NCI-H2196 (cell line): ENCODE results near the gene PANK1.
A peak's percentile ranks its signal among the peaks of the same experiment; 100 is the strongest.
"Not testable (repeated sequence)": the region's sequence is repeated elsewhere in the genome, so short reads cannot be mapped to it uniquely, and the experiment has no call there.

Experiments used
- DNase-seq: peaks from one replicate; lab custom pipeline; 2025; ENCODE audit not compliant: unreplicated experiment; lab: John Stamatoyannopoulos, UW

PANK1 gene

GRCh38 chr10:89576022-89576421, 69.0 kb downstream of the PANK1 start:
- no peak for DNase-seq

DNA sequence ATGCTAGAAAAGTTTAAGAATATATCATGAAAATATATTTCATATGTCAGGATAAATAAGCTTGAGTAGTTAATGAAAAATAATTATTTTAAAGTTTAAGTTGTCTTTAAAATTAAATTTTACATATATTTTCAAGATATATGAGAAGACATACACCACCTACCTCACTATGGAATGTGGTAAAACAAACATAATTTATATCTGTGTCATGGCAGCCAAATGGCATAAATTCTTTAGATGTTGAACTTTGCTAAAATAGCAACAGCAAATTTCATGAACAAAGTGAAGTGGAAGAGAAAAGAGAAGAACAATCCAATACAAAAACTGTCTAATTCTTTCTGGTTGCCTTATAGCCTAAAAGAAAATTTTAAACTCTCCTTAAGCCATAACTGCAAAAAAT, 70.0 kb downstream of the PANK1 start:
- no peak for DNase-seq

- no peak for DNase-seq
These were observed 70.7 kb downstream of the PANK1 start for GRCh38 chr10:89574368-89574767.

DNA sequence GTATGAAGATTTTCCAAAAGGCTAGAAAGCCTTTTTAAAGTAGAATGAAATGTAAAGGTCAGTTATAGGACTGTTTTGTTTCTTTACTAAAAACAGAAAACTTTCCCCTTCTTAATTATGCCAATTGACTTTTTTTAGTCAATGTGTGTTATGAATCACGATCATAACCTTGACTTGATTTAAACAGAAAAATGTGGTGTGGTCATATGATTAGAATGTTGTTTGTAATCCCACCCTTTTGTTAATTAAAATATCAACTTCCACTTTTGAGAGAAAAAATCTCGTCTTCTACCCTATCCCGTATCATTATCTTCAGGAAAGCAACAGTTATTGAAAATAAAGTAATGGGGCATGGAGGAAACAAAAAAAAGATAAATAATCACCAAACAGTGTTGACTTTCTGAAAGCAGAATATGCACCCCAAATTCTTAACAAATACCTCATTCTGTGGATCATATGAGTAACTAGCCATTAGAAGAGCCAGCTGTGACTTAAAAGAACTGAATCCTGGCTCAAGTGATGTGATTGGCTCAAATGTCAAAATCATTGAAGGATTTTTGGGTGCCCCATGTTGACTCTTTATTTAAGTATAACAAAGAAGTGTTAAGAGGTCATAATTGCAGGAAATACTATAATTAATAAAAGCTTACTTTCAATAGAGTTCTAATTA, 77.3 kb downstream of the PANK1 start:
- no peak for DNase-seq

DNA sequence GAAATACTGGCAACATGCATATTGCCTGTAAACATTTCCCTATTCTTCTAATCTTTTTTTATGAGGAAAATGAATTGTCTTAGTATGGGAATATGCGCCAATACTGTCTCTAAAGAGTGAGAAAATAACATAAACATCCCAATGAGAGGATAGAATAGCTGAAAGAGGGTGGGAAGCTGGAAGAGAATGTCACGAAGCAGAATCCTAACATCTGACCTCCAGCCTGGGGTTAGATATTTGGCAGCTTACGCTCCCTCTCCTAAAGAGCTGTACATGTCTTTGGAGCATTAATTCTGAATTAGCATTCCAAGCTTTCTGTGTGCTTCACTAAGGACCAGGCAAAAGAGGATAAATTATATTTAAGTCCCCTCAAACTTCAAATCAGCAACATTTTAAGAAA, 78.0 kb downstream of the PANK1 start:
- DNase-seq, result no peak

DNA sequence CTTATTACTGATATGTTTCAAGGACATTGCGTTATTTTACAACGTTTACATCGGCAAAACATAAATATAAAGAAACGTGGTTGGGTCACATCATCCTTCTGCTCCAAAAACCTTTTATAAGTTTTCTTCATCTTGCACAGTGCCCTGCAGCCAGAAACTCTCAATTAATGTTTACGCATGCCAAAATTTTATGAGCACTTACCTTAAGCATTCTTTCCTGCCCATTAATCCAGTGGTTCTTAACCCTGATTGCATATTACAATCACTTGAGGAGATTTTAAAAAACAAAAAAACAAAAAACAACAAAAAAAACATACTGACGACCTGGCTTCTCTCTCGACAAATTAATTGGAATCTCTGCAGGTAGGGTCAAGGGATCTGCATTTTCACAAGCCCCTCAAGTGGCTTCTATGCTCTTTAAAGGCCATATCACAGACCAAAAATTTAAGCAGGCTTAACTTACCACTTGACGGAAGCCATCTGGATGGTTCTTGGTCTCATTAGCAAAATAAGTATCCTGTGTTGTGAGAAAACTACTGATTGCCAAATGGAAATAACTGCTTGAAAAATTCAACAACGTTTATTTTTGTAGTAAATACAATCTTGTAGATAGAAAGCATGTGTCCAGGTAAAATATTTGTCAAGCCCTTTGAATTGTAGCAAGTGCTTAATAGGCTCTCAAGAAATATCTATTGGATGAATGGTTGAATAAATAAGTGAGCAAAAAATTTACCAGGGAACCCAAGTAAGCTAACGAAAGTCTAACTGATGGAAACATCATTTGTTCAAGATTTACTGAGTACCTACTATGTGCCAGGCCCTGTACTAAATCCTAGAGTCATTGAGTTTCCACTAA, 78.7 kb downstream of the PANK1 start:
- DNase-seq, result no peak

DNA sequence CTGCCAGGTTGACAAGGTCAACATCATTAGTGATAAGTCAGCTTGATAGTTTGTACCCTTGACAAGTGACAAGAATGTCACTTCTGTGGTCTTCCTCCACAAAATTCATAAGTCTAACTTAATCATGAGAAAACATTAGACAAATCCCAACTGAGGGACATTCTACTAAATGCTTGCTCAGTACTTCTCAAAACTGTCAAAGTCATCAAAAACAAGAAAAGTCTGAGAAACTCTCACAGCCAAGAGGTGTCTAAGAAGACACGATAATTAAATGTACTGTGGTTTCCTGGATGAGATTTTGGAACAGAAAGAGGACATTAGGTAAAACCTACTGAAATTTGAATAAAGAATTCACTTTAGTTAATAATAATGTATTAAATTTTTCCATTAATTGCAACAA, 79.9 kb downstream of the PANK1 start:
- no peak for DNase-seq

GRCh38 chr10:89563861-89564478, 81.1 kb downstream of the PANK1 start:
- peak; percentile 26 for DNase-seq

DNA sequence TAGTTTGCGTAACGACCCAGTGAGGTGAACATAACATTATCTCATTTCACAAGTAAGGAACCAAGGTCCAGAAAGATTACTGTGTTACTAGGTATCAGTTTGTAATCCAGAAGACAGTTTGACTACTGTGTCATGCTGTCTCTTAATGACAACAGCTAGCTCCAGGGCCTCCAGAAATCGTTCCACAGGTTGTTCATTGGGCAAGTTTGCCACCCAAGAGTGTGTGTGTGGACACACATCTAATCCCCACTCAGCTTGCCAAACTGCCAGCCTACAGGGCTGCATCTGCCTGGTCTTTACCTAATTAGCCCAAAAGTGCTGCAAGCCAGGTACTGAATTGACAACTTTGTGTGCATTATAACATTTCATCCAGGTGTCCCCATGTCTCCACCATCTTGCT, 81.7 kb downstream of the PANK1 start:
- DNase-seq, result no peak

- DNase-seq, result no peak
These were observed 88.4 kb downstream of the PANK1 start for GRCh38 chr10:89556600-89556999.

DNA sequence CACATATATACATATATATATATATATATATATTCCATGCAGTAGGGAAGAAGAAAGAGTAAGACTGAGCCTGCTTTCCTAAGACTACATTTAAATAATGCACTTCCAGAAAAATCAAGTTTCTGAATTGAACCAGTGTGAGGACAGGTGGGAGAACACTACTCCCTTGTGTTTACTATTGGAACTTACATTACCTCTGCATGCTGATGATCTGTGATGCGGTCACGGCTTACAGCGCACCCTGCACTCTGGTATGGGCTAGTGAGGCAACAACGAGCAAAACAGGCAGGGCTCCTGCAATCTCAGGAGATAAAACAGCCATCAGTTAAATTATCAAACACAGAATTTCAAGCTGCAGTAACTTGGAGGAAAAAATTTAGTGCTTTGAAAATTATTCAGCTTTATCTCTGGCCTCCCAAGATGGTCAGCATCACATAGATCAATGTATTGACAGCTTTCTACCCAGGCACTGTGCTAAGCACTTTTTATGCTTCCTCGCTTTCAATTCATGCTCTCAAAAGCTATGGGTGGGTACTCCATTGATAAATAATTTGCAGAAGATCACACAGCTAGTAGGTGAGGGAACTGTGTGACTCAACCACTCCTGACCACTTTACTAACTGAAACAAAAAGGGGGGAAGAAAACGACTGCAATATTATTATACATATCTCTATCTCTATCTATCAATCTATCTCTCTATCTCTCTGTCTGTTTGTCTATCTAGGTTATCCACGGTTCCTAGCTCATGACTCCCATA, 89.2 kb downstream of the PANK1 start:
- no peak for DNase-seq

GRCh38 chr10:89554433-89554832, 90.6 kb downstream of the PANK1 start:
- no peak for DNase-seq

GRCh38 chr10:89553064-89553734, 91.8 kb downstream of the PANK1 start:
- no peak for DNase-seq

DNA sequence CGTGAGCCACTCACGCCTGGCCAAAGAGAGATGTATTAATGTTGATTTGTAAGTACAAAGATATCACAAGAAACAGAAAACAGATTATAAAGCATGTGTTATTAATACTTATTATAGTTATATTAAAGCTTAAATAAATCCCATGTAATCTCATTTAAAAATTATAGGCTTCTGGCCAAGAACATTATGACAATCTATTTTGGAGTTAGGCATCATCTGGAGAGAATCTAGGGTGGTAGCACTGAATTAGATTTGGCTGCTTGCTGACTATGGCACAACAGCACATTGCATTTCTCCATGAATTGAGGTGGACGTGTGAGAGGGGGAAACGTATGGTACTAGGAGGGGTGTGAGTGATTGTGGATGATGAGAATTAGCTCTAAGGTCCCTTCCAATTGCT, 92.8 kb downstream of the PANK1 start:
- DNase-seq, result no peak

DNA sequence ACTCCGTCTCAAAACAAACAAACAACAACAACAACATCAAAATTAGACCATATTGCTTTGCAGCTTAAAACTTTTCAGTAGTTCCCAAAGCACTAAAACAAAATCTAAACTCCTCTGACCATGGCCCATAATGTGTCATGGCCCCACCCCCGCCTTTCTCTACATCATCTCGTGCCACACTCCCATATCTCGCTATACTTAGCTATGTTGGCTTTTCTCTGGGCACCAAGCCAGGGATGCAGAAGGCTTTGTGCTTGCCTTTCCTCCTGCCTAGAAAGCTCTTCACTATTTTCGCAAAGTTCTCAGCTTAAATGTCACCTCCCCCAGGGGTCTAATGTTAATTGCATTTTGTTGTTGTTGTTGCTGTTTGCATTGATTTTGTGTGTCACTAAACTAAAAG, 94.5 kb downstream of the PANK1 start:
- DNase-seq, result no peak

GRCh38 chr10:89549510-89549909, 95.5 kb downstream of the PANK1 start:
- DNase-seq, result no peak

DNA sequence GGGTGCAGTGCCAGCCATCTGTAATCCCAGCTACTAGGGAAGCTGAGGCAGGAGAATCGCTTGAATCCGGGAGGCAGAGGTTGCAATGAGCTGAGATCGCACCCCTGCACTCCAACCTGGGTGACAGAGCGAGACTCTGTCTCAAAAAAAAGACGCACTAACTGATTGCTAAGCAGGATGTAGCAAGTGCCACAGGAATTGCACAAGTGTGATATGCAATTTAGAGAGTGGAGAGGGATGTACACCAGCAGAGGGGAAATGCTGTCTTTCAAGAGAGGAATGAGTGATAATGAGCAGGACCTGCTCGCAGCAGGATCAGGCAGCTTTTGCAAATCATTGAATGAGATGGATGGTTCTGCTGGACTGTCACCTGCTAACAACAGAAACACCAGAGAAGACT, 96.4 kb downstream of the PANK1 start:
- no peak for DNase-seq

DNA sequence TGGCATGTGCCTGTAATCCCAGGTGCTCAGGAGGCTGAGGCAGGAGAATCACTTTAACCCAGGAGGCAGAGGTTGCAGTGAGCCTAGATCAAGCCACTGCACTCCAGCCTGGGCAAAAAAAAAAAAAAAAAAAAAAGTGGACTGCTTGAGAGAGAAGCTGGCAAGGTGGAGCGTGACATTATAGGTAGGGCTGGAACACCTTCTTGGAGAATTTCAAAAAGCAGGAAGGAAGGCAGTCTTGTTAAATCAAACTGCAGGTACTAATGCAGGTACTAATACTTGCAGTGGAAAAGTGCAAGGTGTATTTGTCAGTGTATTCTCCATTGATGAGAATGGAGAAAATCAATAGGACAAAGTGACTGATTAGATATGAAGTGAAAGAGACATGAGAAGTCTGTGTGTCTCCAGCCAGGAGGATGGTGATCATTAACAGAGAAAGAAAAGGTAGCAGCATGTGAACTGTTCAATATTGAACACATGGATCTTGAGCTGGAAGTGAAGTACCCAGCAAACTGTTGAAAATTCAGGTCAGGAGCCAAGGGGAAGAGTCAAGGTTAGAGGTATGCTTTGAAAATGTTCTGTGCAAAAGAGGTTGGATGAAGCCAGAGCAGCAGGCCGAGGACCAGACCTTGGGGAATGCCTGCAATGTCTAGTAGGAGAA, 97.1 kb downstream of the PANK1 start:
- DNase-seq, result no peak

- not testable (repeated sequence) for DNase-seq
These were observed 98.4 kb downstream of the PANK1 start for GRCh38 chr10:89546651-89547050.

GRCh38 chr10:89543841-89544240, 101.2 kb downstream of the PANK1 start:
- DNase-seq, result no peak
